T47D (cell line): ENCODE measurements around the gene TRAF3IP3.

Experiments
- DNase-seq, 2 experiments: peaks; one replicate each; pipeline versions ENCODE4 v3.0.0 to v3.0.0-alpha.2; 2011 to 2012; ENCODE audit warnings: low read depth in 1 of 2, low spot score in 1 of 2
- JUND ChIP-seq: IDR thresholded peaks from 2 replicates; pipeline ENCODE4 v1.6.1; 2012; ENCODE audit warnings: low read depth
- in situ Hi-C: cut with HindIII; loops from 2 replicates; pipeline ENCODE4 v1.10.0; 2016; ENCODE audit warnings: low sequenced_read_pairs, low pct_unique_long_range_greater_than_20kb

TRAF3IP3 gene

DNA sequence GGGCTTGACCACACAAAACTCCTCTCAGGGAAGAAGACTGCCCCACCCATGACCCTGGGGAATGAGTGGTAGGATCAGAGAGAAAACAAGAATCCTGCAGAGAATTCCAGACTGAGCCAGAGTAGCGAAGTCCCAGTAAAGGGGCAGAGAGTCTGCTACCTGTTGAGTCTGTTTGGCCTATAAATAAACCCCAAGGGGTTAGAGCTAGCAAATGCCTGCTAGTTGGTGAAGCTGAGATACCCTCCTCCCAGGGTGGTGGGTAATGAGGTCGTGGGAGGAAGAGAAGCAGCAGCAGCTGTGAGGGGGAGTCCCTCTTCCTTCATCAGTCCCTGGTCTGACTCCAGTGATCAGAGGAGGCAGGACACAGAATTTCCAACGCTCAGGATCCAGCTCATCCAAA, 2.5 kb downstream of the TRAF3IP3 start:
- in situ Hi-C loops = no loop called here
- no peak for DNase-seq
- no peak for TF ChIP-seq JUND

DNA sequence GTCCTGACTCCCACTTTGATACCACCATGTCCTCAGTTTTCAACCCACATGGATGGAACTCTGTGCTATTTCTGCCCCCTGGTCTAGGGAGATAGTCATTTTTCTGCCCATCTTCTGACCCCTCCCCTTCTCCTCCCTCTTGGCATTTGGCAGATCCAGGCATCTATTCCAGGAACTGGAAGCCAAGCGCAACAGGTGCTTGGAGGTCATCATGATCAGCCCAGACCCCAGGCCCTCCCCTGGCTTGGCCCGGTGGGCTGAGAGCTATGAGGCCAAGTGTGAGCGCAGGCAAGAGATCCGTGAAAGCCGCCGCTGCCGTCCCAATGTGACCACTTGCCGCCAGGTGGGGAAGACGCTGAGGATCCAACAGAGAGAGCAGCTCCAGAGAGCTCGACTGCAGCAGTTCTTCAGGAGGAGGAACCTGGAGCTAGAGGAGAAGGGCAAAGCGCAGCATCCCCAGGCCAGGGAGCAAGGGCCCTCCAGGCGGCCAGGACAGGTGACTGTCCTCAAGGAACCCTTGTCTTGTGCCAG, 4.0 kb downstream of the TRAF3IP3 start:
- no peak for DNase-seq
- TF ChIP-seq JUND = no peak
- in situ Hi-C loops = no loop called here

DNA sequence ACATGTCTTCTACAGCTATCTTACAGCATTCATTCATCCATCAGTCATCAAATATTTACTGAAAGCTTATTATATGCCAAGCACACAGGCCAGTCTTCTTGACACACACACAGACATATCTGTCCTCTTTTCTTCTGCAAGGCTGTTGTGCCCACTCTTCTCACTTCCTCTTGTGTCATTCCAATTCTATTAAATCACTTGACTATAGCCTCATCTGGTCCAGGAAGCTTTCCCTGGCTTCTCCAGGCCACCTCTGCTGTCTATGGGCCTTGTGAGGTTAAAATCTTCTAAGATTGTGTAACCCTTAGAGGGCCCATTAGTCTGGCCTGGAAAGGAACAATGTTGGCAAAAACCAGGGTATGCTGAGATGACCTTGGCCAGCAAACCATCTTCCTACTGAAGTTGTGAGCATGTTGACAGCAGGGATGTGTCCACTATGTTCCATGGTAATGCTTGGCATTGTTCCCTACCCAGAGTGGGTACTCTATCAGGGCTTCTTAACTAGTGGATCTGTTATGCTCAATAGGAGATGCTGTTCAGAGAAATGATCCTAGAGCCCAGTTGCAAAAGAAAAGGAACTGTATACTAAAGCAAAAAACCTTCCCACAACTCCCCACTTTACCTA, 5.3 kb downstream of the TRAF3IP3 start:
- no peak for TF ChIP-seq JUND
- in situ Hi-C loops = no loop called here
- no peak for DNase-seq

DNA sequence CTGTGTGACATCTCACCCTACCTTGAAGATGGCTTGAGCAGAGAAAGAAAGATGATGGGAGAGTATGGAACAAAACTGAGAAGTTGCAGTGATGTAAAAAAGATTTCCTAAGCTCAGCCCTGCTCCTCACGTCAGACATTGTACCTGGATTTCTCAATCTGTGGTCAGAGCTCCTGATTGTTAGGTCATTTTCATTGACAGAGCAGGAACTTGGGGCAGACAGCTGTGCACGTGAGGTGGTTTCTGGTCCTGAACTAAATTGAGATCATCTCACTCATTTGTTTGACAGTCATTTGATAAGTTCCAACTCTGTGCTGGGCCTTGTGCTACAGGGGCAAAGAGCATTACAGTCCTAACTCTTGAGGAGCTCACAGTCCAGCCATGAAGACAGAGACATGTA, 10.2 kb downstream of the TRAF3IP3 start:
- DNase-seq = no peak
- no peak for TF ChIP-seq JUND
- in situ Hi-C loops = no loop called here

DNA sequence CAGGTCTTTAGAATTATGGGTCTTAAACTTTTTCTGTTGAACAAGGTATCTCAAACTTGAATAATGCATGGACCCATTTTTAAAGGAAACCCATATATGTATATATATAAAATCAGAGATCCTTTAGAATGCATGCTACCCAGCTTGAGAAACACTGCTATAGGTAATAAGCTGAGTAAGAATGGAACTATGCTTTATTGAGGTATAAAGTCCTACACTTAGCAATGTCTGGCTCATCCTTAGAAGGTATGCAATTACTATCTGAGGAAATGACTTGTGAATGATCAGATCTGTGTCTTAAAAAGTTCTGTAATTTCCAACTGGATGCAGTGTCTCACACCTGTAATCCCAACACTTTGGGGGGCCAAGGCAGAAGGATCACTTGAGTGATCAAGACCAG, 11.2 kb downstream of the TRAF3IP3 start:
- in situ Hi-C loops = no loop called here
- TF ChIP-seq JUND = no peak
- no peak for DNase-seq

DNA sequence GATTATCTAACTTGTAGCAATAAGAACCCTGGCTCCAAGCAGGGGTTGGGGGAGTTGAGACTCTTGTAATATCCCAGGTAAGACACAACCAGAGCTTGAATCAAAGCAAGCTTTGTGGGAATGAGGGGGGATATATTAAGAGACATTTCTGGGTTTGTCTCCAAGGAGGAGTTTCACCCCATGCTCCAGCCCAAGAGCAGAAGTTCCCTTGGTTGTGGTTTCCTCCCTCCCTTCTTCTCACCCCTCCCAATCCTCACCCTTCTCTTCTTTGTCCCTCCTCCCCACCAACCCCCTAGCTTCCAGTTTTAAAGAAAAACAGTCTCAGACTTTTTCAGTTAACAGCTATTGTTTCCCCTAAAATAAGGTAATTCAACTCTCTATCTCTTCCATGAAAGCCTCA, 11.9 kb downstream of the TRAF3IP3 start:
- in situ Hi-C loops = no loop called here
- no peak for DNase-seq
- no peak for TF ChIP-seq JUND

DNA sequence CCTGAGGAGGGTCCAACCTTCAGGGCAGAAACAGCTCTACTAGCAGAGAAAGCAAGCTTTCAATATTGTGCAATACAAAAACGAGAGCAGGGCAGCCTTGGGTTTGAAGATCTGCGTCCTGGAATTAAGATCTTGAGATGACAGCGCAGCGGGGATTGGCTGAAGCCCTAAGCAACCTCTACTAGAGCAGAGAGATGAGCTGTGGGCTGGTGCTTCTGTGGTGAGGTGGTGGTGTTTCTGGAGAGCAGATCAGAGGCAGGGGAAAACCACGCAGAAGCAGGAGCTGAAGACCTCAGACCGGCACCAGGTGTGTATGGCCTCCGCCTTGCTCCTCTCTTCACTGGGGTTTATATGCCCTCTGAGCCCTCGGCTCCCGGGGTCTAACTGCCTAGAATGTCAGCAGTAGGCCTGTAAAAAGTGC, 12.5 kb downstream of the TRAF3IP3 start:
- TF ChIP-seq JUND = no peak
- no peak for DNase-seq
- in situ Hi-C loops = no loop called here

DNA sequence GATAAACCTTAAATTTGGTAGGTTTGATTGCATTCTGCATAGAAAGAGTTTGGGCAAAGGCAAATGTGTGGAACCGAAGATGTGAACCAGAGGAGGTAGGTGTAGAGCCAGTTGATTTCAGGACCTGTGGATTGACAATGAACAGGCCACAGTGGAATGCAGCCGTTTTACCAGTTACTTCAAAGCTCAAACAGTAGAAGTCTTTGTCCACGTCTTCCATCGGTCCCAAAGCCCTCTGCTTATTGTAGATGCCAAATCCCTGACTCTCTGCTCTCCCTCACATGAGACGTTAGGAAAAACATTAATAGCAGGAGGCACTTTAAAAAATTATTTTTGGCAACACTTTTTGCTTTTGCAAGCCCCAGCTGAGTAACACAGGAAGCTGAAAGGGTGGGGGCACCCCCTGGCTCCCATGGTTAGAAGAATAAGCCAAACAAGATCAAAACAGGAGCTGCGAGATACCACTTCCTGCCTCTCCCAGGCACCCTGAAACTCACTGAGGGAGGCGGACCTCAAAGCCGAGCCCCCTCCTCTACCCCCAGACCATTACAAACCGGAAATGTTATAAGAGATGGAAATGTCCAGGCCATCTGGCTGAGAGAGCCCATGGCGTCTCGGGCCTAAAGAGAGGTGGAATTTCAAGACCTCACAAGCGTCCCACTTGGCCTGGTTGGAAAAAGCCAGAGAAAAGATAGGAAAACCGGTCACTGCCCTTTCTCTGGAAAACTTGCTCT, 13.5 kb downstream of the TRAF3IP3 start:
- TF ChIP-seq JUND = no peak
- DNase-seq = peak in 1 of 2 experiments; percentile 19
- in situ Hi-C loops = no loop called here

DNA sequence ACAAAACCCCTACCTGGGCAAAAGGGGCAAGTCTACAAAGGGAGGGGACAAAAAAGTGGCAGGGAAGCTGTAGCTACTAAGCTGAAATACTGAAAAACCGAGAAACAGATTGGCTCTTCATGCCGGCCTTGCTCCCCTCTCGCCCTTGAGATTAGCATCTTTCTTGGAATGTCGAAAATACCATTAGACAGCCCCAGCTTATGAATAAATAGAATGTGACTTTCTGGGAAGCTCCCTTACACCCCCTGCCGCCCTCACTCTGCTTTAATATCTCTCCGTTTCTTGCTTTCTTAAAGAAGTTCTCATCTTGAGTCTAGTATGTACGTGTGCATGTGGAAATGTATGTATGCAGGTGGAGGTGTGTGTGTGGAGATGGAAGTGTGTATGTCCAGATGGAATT, 14.1 kb downstream of the TRAF3IP3 start:
- in situ Hi-C loops = no loop called here
- no peak for DNase-seq
- no peak for TF ChIP-seq JUND

DNA sequence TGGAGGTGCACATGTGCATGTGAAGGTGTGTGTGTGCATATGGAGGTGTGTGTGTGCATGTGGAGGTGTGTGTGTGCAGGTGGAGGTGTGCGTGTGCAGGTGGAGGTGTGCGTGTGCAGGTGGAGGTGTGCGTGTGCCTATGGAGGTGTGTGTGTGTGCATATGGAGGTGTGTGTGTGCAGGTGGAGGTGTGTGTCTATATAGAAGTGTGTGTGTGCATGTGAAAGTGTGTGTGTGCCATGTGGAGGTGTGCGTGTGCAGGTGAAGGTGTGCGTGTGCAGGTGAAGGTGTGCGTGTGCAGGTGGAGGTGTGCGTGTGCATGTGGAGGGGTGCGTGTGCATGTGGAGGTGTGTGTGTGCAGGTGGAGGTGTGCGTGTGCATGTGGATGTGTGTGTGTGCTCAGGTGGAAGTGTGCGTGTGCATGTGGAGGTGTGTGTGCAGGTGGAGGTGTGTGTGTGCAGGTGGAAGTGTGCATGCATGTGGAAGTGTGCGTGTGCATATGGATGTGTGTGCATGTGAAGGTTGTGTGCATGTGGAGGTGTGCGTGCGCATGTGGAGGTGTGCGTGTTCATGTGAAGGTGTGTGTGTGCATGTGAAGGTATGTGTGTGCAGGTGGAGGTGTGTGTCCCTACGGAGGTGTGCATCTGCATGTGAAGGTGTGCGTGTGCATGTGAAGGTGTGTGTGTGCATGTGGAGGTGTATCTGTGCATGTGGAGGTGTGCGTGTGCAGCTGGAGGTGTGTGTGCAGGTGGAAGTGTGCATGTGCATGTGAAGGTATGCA, 15.0 kb downstream of the TRAF3IP3 start:
- DNase-seq = no peak
- in situ Hi-C loops = no loop called here
- TF ChIP-seq JUND = no peak

DNA sequence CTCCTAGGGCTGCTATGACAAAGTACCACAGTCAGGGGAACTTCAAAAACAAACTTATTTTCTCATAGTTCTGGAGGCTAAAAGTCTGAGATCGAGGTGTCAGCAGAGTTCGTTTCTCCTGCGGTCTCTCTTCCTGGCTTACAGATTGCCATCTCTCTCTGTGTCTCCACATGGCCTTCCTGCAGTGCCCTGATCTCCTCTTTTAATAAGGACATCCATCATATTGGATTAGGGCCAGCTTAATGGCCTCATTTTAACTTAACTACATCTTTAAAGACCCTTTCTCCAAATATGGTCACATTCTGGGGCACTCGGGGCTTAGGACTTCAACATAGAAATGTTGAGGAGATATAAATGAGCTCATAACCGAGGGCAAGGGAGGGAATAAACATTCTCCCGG, 16.3 kb downstream of the TRAF3IP3 start:
- DNase-seq = no peak
- no peak for TF ChIP-seq JUND
- in situ Hi-C loops = no loop called here

DNA sequence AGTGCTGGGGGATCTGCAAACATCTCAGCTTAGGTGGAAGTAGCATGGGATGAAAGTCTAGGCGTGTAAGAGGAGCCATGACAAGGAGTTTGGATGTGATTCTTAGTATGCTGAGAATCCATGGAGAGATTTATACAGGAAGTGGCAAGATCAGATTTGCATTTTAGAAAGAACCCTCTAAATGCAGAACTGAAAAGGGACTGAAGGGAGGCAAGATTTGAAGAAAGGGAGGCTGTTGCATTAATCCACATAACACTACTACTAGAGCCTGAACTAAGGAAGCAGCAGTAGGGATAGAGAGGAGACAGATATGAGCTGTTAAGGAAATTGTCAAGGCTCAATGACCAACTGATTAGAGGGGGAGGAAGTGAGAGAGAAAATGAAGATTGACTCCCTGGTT, 18.7 kb downstream of the TRAF3IP3 start:
- DNase-seq = no peak
- in situ Hi-C loops = no loop called here
- TF ChIP-seq JUND = no peak

DNA sequence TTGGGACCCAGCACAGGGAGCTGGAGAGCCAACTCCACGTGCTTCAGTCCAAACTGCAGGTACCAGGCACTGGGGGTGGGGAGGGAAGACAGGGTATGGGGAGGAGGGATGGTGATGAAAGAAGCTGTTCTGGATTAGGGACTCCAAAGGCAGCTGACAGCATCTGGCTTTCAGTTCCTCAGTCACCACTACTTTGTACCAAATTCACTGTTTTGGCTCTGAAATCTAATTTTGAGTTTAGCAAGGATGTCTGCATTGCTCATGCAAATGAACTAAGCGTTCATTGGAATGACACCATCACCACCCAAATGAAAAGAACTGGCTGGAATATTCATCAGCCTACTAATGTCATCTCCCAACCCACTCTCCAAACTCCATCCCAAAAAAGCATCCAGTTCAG, 19.8 kb downstream of the TRAF3IP3 start:
- in situ Hi-C loops = no loop called here
- no peak for DNase-seq
- no peak for TF ChIP-seq JUND
